NCI-H2196 treated with DMSO at 0.1 percent for 48 hours (cell line): ENCODE measurements around the gene MUCL1.
"Not testable (repeated sequence)": the region's sequence is repeated elsewhere in the genome, so short reads cannot be mapped to it uniquely, and the experiment has no call there.

Experiments
- DNase-seq: peaks from one replicate; lab custom pipeline; 2025; ENCODE audit not compliant: unreplicated experiment; lab: John Stamatoyannopoulos, UW

The MUCL1 gene

DNA sequence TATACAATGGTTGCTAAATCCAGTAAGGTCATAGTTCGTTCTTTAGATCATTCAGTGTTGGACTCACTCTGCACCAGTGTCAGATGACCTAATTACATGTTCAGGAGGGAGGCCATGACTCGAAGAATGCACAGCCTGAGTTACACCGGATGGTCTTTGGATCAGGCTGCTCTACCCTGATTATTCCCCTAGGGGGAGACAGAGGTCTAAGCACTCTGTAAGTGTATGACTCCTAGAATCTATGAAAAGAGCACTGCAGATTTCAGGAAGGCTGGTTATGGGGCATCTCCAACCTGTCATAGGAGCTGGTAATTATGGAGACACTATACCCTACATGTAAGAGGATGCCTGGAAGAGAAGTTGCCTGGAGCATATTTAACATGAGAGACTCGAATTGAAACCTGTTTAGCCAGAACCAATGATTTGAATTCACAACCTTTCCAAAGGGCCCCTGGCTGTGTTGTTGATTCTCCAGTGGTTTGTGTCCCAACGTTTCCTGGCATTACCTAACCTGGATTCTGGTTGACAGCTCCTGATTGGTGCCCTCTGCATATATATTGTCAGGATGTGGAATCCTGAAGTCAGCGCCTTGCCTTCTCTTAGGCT, at the start of gene MUCL1:
Gene MUCL1 (plus strand): TSS at position 584 of the 606 bp plus-strand sequence. CDS start 67 bp downstream, outside the sequence.
- DNase-seq: peak; percentile 43

- no peak for DNase-seq
These were observed 32.6 kb upstream of the MUCL1 start for GRCh38 chr12:54821676-54822075.

DNA sequence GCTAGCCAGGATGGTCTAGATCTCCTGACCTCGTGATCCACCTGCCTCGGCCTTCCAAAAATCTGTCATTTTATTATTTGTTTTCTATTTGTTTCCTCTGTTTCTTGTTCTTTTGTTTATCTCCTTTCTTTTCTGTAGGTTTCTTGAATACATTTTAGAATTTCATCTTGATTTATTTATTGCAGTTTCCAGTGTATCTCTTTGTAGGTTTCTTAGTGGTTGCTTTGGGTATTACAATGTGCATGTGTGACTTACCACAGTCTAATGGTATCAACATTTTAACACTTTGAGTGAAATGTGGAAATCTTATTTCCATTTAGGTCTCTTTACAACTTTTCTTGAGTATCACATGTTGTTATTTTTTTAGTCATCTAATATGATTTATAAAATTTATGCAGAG, 29.9 kb upstream of the MUCL1 start:
- DNase-seq: no peak

DNA sequence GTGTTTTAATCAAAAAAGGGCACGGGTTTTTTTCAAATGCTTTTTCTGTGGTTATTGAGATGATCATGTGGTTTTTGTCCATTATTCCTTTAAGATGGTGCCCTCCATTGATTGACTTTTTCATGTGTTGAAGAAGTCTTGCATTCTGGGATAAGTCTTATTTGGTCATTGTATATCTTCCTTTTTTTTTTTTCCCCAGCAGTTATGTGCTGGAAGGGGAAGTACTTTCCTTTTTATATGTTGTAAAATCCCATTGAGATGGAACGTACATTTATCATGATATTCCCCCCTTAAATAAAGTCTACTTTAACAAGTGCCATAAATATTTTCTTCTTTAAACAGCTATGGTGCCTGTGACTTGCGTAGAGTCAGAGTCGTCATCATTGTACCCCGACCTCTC, 24.8 kb upstream of the MUCL1 start:
- DNase-seq: no peak

DNA sequence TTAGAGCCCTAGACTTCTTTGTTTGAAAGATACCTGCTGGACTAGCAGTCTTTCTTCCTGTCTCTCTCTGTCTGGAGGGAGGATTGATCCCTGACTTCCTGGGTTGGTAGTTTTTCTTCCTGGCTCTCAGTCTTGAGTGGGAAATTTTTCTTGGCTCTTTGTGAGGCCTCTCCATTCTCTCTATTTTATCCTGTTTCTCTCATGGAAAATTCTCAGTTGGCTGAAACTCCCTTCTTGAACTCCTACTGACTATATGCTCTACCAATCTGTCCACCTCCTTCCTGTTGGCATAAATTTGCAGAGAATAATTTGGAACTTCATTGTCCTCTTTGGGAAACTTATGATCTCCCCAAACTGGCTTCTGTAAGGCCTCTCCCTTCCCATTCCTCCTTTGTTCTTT, 24.1 kb upstream of the MUCL1 start:
- DNase-seq: no peak

- no peak for DNase-seq
These were observed 22.7 kb upstream of the MUCL1 start for GRCh38 chr12:54831631-54832030.

- no peak for DNase-seq
These were observed 14.0 kb upstream of the MUCL1 start for GRCh38 chr12:54840244-54840865.

GRCh38 chr12:54857406-54857805, 3.1 kb downstream of the MUCL1 start:
- no peak for DNase-seq

DNA sequence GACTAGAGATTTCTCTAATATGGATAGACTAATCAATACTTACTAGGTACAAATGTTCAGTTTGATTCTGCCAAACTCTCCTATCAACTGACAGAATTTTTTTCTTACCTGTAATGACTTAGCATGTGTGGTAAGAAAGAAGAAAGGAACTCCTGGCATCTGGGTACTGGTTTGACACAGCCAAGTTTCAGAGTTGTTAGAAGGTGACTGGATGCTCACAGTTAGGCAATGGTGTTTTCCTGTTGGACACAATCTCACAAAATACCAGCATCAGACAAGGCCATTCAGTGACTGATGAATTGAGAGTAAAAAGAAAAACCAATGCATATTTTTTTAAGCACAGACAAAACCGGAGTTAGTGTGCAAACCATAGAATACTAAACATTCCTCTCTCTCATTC, 4.2 kb downstream of the MUCL1 start:
- no peak for DNase-seq

DNA sequence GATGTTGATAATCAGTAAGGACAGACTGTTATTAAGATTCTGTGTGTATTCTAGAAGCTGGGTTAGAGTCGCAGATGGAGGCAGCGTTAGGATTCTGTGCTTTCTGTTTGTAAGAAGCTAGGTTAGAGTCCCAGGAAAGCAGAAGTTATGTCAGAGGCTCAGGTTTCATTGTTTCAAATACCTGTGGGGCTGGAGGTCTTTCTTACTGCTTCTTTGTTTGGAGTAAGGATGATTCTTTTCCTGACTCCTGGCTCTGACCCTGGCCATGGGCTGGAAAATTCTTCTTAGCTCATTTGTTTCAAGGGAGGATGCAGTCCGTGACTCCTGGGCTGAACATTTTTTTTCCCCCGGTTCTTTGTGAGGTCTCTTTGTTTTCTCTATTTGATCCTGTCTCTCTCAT, 5.2 kb downstream of the MUCL1 start:
- no peak for DNase-seq

DNA sequence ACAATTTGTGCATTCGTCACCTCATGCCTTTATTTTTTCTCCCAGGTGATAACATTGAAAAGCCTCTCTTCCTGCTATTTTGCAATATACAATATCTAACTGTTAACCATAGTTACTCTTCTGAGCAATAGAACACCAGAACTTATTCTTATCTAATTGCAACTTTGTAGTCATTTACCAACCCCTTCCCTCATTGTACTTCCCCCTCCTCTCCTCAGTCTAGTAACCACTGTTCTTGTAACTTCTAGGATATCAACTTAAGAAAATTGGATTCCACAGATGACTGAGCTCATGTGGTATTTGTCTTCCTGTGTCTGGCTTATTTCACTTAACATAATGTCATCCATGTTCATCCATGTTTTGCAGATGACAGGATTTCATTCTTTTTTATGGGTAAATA, 7.6 kb downstream of the MUCL1 start:
- no peak for DNase-seq

GRCh38 chr12:54863948-54864618, 9.8 kb downstream of the MUCL1 start:
- DNase-seq: no peak

DNA sequence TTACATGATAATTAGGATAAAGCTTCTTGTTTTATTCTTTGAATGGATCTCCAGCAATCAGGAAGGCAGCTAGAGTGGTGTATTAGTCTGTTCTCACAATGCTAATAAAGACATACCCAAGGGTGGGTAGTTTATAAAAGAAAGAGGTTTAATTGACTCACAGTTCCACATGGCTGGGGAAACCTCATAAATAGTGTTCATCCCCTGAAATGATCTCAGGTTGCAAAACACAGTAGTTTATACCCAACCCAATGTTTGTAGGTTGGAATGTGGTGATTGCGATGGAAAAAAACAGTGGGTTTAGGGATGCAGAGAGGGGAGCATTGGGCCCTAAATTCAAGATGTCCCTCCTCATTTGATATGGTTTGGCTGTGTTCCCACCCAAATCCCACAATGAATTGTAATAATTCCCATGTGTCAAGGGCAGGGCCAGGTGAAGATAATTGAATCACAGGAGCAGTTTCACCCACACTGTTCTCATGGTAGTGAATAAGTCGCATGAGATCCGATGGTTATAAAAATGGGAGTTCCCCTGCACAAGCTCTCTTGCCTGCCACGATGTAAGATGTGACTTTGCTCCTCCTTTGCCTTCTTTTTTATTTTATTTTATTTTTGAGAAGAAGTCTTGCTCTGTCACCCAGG, 11.5 kb downstream of the MUCL1 start:
- DNase-seq: no peak

DNA sequence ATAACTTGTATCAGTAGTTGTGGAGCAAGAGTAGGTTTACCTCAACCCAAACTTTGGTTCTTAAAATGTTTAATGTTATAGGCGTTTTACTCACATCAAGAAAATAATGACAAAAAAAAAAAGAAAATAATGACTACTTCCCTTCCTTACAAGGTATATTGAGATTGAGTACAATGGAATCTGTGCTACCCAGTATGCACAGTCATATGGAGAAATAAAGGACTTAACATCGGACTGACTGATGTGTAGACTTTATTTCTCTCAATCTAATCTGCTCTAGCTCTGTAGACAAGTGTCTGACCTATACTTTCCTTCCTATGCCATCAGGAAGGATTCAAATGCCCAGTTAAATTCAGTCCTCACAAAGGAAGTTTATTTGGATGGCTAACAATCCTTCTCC, 14.4 kb downstream of the MUCL1 start:
- no peak for DNase-seq

- DNase-seq: no peak
These were observed 15.7 kb downstream of the MUCL1 start for GRCh38 chr12:54870048-54870447.

DNA sequence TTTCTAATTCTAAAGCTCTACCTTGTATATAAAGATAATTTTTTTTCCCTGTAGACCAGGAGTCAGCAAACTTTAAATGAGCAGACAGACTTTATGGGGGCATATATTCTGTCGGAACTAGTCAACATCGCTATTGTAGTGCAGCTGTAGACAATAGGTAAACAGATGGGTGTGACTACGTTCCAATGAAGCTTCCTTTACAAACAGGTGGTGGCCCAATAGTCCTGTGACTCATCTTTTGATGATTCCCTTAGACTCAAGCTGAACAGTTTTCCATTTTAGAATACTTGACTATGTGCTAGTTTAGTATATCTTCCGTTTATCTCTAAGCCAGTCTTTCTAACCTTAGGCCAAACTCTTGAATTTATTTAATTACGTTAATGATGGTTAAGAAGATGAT, 16.3 kb downstream of the MUCL1 start:
- no peak for DNase-seq

DNA sequence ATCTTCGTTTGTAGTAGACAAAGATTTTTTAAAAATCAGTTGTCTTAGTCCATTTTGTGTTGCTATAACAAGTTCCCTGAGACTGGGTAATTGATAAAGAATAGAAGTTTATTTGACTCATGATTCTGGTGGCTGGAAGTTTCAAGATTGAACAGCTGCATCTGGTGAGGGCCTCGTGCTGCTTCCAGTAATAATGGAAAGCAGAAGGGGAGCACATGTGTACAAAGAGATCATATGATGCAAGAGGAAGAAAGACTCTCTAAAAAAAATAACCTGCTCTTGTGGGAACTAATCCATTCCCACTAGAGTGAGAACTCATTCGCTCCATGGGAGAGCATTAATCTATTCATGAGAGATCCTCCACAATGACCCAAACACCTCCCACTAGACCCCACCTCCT, 24.8 kb downstream of the MUCL1 start:
- DNase-seq: no peak

DNA sequence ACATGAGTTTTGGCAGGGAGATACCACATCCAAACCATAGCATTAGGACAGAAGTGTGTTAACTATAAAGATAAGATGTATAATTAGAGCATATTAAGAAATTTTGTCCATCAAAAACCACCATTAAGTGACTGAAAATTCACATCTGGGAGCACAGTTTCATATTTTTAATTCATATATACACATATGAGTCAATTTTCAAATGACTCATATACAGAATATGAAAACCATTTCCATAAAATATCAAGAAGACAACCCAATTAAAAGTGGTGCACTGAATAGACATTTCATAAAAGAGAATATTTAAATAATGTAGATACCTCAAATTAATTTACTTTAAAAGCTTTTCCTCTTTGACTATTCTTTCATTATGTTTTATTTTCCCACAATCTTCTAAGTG, 25.3 kb downstream of the MUCL1 start:
- DNase-seq: no peak

DNA sequence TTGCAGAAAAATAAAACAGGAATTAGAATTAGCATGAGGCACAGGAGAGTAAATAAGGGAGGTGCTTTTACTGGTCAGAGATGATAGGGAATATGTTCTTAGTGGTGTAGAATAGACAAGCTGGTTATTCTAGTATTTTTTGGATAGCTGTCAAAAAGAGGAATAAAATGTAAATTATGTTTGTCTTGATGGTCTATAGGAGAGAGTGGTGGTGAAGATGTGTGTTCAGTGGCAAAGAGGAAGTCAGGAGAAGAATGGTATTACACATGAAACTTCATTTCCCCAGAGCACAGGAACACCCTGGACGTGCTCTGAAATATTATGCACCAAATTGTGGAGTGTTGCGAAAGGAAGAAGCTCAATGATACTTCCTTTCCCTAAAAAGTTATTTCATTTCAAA, 27.8 kb downstream of the MUCL1 start:
- no peak for DNase-seq

DNA sequence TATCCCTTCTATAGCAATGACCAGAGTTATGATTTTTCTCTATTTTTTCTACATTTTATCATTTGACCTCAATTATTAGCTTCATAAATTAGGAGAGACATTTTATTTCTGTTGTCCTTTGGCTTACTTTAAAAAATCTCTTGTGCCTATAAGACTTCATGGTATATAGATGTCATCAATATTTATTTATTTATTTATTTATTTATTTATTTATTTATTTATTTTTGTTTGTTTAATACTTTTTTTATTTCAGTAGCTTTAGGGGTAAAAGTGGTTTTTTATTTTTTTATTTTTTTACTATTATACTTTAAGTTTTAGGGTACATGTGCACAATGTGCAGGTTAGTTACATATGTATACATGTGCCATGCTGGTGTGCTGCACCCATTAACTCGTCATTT, 28.3 kb downstream of the MUCL1 start:
- DNase-seq: not testable (repeated sequence)

DNA sequence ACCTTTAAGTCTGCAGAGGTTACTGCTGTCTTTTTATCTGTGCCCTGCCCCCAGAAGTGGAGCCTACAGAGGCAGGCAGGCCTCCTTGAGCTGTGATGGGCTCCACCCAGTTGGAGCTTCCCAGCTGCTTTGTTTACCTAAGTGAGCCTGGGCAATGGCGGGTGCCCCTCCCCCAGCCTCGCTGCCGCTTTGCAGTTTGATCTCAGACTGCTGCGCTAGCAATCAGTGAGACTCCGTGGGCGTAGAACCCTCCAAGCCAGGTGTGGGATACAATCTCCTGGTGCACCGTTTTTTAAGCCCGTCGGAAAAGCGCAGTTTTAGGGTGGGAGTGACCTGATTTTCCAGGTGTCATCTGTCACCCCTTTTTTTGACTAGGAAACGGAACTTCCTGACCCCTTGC, 34.1 kb downstream of the MUCL1 start:
- not testable (repeated sequence) for DNase-seq

GRCh38 chr12:54890339-54890738, 36.0 kb downstream of the MUCL1 start:
- peak; percentile 3 for DNase-seq
